Thyroid gland (tissue), 4 donors: Measurements from ENCODE around the gene CASP10.

Experiments used
- CTCF ChIP-seq, 6 experiments: fragments of 200-600 bp in 3 of 6; fragments of 450-650 bp in 3 of 6; sonication (generic) in 3 of 6; IDR thresholded peaks; one replicate each; pipeline ENCODE4 v1.5.1; 2016 to 2019; ENCODE audit warnings: antibody characterized with exemption in 6 of 6, mild to moderate bottlenecking in 2 of 6, inconsistent platforms in 1 of 6, moderate library complexity in 1 of 6
- POLR2A ChIP-seq, 2 donors: fragments of 450-650 bp; IDR thresholded peaks; one replicate each; pipeline ENCODE4 v1.6.1; 2017; ENCODE audit warnings: antibody characterized with exemption in 2 of 2, mild to moderate bottlenecking in 2 of 2, moderate library complexity in 1 of 2

- TF ChIP-seq CTCF (IDR thresholded peaks at IDR 0.05) (no peak), POLR2A (IDR thresholded peaks at IDR 0.05) (no peak)
These were observed 34.4 kb upstream of the CASP10 start for GRCh38 chr2:201148434-201148990.
